Activated CD4-positive, alpha-beta T cell treated with anti-CD3 and anti-CD28 coated beads for 4 hours (primary cell): Measurements from ENCODE around the gene RAB8A.
A peak's percentile ranks its signal among the peaks of the same experiment; 100 is the strongest.
"Not testable (repeated sequence)": the region's sequence is repeated elsewhere in the genome, so short reads cannot be mapped to it uniquely, and the experiment has no call there.

Experiments used
- DNase-seq, 2 donors: peaks; one replicate each; pipeline ENCODE4 v3.0.0-alpha.2; 2020

Gene RAB8A

DNA sequence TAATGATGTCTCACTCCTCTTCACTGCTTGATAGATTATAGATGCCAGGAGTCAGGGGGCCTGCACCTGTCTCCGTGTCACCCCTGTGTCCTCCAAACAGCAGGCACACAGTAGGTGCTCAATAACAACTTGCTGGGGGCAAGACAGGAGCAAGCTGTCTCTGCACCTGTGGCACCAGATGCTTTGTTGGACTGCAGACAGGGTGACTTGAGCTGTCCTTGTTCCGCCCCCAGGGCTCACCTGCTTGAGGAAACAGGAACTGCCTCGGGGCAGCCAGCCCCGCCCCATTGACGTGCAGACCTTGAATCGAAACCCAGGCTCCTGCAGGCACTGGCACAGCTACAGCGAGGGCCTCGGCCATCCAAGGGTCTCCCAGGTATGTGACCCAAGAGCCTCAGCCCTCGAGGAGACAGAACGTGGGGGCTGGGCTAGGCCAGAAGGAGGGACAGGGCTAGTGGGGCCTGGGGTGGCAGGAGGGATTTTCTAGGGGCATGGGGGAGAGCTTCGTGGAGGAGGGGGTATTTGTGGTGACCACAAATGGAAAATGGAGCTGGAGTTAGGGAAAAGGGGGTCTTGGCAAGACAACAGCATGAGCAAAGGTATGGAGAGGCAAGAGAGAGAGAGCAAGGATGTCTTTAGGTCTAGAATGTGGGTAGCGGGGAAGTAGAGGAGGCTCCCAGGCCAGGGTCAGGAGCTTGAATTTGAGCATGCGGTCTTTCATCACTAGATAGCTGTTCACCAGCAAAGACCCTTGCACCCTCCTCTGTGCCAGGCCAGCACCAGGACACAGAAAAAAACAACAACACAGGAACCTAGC, 31.9 kb downstream of the RAB8A start, which contains the start of gene HSH2D:
Gene HSH2D, plus strand, starts transcription at position 287 of the 817 bp plus-strand sequence. CDS start 5,066 bp downstream, outside the sequence.
- DNase-seq = peak; percentile 76 to 78

- no peak for DNase-seq
These were observed 32.5 kb downstream of the RAB8A start for GRCh38 chr19:16144216-16144581.

- DNase-seq = no peak
These were observed 34.4 kb downstream of the RAB8A start for GRCh38 chr19:16146112-16146511.

DNA sequence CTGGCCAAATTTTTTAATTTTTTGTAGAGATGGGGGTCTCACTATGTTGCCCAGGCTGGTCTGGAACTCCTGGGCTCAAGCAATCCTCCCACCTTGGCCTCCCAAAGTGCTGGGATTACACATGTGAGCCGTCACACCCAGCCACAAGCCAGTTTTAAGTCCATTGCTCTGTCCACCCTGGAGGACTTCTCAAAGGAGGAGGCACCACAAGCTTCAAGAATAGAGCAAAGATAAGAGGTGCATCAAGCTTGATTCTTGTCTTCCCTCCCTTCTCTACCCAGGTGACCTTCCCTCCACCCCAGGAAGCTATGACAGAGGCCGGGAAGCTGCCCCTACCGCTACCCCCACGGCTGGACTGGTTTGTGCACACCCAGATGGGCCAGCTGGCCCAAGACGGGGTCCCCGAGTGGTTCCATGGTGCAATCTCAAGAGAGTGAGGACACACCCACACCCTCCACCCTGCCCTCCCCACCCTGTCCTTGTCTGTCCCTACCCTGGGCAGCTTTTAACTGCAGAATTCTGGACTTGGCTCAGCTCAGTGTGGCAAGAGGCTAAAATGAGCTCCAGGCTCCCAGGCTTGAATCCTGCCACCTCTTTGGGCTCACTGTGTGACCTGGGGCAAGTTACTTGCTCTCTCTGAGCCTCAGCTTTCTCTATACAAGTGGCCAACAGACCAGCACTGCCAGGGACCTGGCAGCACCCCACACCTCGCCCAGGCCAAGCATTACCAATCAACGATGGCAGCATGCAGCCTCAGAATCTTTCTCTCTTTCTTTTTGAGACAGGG, 36.9 kb downstream of the RAB8A start:
- no peak for DNase-seq

DNA sequence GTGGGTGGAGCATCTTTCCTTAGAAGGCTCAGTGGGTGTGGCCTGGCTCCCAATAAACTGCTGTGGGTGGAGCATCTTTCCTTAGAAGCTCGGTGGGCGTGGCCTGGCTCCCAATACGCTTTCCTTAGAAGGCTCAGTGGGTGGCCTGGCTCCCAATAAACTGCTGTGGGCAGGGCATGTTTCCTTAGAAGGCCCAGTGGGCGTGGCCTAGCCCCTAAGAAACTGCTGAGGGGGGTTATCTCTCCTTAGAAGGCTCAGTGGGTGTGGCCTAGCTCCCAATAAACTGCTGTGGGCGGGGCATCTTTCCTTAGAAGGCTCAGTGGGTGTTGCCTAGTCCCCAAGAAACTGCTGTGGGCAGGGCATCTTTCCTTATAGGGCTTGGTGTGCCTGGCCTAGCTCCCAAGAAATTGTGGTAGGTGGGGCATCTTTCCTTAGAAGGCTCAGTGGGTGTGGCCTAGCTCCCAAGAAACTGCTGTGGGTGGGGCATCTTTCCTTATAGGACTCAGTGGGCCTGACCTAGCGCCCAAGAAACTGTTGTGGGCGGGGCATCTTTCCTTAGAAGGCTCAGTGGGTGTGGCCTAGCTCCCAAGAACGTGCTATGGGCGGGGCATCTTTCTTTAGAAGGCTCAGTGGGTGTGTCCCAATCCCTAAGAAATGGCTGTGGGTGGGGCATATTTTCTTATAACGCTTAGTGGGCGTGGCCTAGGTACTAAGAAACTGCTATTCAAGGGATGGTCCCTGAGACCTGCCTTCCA, 42.1 kb downstream of the RAB8A start:
- DNase-seq = no peak

- DNase-seq = no peak
These were observed 42.9 kb downstream of the RAB8A start for GRCh38 chr19:16154557-16154956.

DNA sequence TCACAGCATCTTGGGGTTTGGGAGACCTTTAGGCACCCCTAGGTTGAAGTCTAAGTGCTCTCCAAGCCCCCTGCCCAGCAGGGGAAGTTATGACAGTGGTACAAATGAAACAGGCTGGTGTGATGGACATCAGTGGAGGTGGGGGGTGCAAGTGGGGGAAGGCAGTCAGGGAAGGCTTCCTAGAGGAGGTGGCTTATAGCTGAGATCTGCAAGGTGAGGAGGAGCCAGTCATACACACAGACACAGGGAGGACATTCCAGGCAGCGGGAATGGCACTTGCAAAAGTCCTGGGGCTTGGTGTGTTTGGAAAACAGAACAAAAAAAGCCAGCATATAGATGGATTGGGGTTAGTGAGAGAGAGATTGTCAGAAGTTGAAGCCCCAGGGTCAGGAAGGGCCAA, 43.4 kb downstream of the RAB8A start:
- DNase-seq = no peak

DNA sequence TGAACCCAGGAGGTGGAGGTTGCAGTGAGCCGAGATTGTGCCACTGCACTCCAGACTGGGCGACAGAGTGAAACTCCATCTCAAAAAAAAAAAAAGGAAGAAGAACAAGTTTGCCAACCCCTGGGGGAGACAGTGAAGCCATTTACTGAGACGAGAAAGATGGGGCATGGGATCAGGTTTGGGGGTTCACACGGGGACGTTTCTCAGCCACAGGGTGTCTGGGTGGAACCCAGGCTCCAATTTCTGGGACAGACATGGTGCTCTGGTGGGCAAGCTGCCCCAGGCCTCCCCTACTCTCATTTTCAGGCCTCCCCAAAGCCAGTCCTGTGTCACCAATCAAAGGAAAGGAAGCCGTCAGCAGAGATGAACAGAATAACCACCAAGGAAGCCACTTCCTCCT, 45.2 kb downstream of the RAB8A start:
- DNase-seq = no peak

- DNase-seq = no peak
These were observed 45.9 kb downstream of the RAB8A start for GRCh38 chr19:16157601-16158000.

DNA sequence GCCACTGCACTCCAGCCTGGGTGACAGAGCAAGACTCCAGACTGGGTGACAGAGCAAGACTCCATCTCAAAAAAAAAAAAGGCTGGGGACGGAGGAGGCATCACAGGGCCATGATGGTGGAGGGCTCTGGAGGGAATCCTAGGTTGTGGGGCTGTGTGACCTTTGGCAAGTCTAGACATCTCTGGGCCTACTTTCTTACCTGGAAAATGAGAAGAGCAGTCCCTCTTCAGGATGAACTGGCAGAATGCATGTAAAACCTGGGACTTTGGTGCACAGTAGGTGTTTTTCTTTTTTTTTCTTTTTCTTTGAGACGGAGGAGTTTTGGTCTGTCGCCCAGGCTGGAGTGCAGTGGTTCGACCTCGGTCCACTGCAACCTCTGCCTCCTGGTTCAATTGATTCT, 48.0 kb downstream of the RAB8A start:
- DNase-seq = no peak

DNA sequence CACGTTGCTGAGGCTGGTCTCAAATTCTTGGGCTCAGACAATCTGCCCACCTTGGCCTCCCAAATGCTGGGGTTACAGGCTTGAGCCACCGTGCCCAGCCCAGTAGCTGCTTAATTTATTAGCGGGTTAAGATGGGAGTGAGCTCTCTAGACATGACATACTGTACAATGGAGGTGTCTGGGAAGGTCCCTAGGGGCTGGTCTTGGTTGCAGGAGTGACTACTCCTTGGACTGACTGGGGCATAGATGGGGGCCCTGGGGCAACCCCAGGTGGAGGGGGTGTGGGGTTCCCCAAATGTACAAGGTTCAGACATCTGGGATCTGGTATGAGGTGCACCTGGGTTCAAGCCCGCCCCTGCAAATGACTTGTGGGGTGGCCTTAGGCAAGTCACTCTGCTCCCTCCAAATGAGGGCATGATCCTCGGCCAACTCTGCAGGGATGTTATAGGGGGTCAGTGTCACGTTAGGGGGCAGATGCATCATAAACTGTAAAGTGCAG, 48.8 kb downstream of the RAB8A start:
- DNase-seq = no peak

- peak in 1 of 2 donors; percentile 5 for DNase-seq
These were observed 49.4 kb downstream of the RAB8A start for GRCh38 chr19:16160943-16161560.

DNA sequence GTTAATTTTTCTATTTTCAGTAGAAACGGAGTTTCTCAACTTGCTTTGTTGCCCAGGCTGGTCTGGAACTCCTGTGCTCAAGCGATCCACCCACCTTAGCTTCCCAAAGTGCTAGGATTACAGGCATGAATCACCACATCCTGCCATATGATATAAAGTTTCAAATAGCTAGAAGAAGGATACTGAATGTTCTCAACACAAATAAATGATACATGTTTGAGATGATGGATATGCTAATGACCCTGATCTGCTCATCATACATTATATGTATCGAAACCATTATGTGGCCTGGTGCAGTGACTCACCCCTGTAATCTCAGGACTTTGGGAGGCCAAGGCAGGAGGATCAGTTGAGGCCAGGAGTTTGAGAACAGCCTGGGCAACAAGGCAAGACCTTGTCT, 50.2 kb downstream of the RAB8A start:
- no peak for DNase-seq

DNA sequence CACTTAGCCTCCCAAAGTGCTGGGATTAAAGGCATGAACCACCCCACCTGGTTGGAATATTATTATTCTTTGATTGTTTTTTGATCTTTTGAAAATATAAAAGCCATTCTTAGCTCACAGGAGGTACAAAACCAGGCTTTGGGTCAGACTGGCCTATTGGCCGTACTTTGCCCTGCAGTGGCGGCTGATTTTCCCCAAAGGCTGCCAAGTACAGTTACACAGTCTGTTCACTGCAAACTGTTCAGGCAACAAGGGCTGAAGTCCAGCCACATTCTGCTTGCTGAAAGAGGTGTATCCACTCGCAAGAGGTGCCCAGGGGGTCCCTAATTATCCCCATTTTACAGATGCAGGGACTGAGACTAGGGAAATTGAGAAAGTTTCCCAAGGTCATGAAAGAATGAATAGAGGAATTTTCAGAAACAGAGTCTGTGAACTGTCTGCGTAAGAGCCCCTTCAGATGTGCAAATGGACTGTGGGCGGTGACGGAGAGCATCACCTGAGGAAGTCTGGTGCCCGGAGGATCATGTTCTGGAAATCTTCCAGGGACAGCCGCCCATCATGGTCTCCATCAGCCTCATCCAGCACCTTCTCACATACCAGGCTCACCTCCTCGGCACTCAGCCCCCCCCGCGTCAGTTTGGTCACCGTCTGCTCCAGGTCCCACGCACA, 52.7 kb downstream of the RAB8A start:
- DNase-seq = no peak

GRCh38 chr19:16166417-16166816, 54.7 kb downstream of the RAB8A start:
- no peak for DNase-seq

DNA sequence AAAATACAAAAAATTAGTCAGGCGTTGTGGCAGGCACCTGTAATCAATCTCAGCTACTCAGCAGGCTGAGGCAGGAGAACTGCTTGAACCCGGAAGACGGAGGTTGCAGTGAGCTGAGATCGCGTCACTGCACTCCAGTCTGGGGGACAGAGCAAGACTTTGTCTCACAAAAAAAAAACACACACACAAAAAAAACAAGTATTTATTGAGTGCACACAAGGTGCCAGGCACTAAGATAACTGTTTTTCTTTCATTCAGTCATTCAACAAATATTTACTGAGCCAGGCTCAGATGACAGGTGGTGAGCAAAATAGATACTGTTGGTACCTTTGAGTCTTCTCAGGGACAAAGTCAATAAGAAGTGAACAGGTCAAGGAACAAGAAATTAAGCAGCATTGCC, 55.4 kb downstream of the RAB8A start:
- DNase-seq = no peak

DNA sequence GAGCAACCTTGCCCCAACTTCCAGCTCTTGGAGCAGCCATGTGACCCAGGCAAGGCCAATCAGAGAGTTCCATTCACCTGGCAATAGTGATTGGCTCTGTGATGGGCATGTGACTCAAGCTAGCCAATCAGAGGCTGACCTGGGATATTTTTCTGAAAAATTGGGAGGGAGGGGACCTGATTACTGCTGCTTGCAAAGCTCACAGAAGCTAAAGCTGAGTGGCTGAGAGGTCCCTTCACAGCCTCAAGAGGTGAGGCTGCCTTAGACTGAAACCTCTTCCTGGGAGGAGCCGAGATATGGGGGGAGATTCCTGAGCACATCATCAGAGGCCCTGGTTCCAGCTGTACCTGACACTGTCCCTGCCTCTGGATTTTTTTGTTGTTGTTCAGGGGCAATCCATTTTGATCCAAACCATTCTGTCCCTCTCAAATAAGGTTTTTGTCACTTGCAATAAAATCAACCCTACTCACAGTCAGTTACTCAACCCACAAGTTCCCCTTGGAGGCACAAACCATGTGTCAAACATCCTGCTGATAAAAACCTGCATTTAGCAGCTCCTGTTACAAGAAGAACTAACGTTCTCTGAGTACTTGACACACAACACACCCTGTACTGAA, 56.9 kb downstream of the RAB8A start:
- DNase-seq = no peak

DNA sequence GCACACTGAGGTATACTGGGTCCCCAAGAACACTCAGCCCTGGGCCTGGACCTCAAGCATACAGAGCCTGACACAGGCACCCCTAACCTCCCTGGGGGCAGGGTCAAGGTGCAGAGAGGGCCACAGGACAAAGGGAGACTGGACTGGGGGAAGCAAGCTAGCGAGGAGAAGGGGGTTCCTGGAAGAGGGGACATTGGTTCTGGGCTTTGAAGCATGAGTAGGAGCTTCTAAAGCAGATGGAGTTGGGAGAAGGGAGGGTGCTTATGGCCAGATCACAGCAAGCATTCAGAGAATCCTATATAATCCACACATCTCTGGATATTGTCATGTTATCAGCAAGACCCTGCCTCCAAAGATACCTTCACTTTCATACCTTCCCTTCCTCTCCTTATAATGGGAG, 58.4 kb downstream of the RAB8A start:
- DNase-seq = no peak

GRCh38 chr19:16175954-16176353, 64.3 kb downstream of the RAB8A start:
- no peak for DNase-seq

GRCh38 chr19:16178866-16179265, 67.2 kb downstream of the RAB8A start:
- DNase-seq = not testable (repeated sequence)

GRCh38 chr19:16180611-16181010, 68.9 kb downstream of the RAB8A start:
- DNase-seq = no peak
